ENCODE measurements around the gene RBMS3. TPM values are rescaled to one million over a fixed set of nuclear protein-coding genes. Genes with fewer than 3 reads are reported as not detected.

Gene RBMS3
- total and polyA plus RNA-seq, 4 donors: 4.8 to 117 (median 29.4) TPM

DNA sequence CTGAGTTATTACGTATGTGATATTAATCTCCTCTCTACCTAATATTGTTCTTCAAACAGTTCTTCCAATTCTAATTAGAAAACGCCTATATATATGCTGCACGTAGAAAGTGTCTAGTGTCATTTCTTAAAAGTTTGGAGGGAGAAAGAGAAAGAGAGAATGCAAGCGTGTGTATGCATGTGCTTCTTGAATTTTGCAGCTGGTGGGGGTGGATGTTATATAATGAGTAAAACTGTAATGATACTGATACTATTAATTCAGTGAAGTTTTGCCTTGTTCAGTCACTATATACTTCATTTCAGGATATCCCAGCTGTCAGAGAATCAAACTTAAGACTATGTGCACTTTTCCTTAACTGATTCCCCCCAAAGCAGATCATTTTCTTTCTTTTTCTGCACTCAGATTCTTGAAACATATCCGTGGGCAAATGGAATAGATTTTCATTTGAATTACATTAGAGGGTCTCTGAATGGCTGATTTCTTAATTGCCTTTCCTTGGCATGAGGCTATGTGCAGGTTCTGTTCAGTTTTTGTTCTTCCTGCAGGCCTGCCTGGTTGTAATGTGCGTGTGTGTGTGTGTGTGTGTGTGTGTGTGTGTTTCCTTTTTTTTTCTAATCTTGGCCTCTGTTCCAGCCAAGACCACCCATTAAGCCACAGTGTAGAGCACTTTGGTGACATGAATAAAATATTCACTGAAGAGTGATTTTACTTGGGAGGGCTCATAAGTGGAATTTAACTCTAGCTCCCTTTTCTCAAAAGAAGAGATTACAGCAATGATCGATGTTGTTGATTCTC, 617.5 kb downstream of the RBMS3 start:
- peaks cover 0 to 40% (median 10%) of the 10 kb centered on the region in 5 donors for H3K4me1 ChIP-seq (ENCODE audit: control insufficient read depth in 5 of 5, insufficient read depth in 5 of 5, low read length in 5 of 5)
- no peaks in the 10 kb centered on the region for H3K27me3 ChIP-seq (ENCODE audit: control insufficient read depth in 3 of 3, insufficient read depth in 3 of 3, low read length in 2 of 3)
- H3K36me3 ChIP-seq (ENCODE audit: control insufficient read depth in 4 of 4, insufficient read depth in 4 of 4, low read length in 4 of 4): peaks cover 0 to 4% (median 0%) of the 10 kb centered on the region in 4 donors
- H3K4me3 ChIP-seq: no peak overlapping the region
- WGBS, 2 donors: 80 to 85% methylated on average over 7 of the region's 7 CpGs
- no peak overlapping the region for H3K9ac ChIP-seq (ENCODE audit: insufficient read depth in 1 of 2, low read length in 2 of 2)
- DNase-seq: peak; percentile 77 to 91 (median 91)
- TF ChIP-seq, protein P1, sequence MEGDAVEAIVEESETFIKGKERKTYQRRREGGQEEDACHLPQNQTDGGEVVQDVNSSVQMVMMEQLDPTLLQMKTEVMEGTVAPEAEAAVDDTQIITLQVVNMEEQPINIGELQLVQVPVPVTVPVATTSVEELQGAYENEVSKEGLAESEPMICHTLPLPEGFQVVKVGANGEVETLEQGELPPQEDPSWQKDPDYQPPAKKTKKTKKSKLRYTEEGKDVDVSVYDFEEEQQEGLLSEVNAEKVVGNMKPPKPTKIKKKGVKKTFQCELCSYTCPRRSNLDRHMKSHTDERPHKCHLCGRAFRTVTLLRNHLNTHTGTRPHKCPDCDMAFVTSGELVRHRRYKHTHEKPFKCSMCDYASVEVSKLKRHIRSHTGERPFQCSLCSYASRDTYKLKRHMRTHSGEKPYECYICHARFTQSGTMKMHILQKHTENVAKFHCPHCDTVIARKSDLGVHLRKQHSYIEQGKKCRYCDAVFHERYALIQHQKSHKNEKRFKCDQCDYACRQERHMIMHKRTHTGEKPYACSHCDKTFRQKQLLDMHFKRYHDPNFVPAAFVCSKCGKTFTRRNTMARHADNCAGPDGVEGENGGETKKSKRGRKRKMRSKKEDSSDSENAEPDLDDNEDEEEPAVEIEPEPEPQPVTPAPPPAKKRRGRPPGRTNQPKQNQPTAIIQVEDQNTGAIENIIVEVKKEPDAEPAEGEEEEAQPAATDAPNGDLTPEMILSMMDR (IDR thresholded peaks at IDR 0.05; ENCODE audit: control extremely low read depth, extremely low read depth): no peak
- no peak for ATAC-seq (ENCODE audit: insufficient read depth, low FRiP score)
- no peaks in the 10 kb centered on the region for H3K9me3 ChIP-seq (ENCODE audit: control insufficient read depth in 4 of 4, insufficient read depth in 3 of 4, low read length in 3 of 4)
- no peak overlapping the region for H3K27ac ChIP-seq (ENCODE audit: low read depth in 1 of 2, low read length in 1 of 2)

DNA sequence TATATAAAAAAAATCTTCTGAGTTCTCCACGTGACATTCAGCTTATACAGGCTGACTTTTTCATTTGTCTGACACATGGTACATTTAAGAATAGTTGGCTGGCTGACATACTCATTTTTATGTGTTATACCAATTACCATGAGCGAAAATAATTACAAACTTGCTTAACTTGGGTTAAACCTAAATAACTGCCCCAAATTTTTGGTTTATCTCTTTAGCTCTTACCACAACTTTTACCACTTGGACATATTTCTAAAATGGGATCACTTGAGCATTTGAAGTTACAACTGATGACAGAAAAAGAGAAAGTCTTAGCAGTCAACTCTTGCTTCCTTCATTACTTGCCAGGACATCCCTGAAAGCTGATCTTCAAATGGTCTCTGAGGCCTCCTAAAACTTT, 618.1 kb downstream of the RBMS3 start:
- H3K4me3 ChIP-seq: no peak overlapping the region
- WGBS, 2 donors: 81 to 82% methylated on average over 2 of the region's 2 CpGs
- DNase-seq (no peak), ATAC-seq (ENCODE audit: insufficient read depth, low FRiP score) (no peak)
- peaks cover 0 to 3% (median 0%) of the 10 kb centered on the region in 4 donors for H3K36me3 ChIP-seq (ENCODE audit: control insufficient read depth in 4 of 4, insufficient read depth in 4 of 4, low read length in 4 of 4)
- H3K27ac ChIP-seq (ENCODE audit: low read depth in 1 of 2, low read length in 1 of 2): no peak overlapping the region
- H3K9me3 ChIP-seq (ENCODE audit: control insufficient read depth in 4 of 4, insufficient read depth in 3 of 4, low read length in 3 of 4): no peaks in the 10 kb centered on the region
- H3K9ac ChIP-seq (ENCODE audit: insufficient read depth in 1 of 2, low read length in 2 of 2): no peak overlapping the region
- no peaks in the 10 kb centered on the region for H3K27me3 ChIP-seq (ENCODE audit: control insufficient read depth in 3 of 3, insufficient read depth in 3 of 3, low read length in 2 of 3)
- peaks cover 0 to 40% (median 10%) of the 10 kb centered on the region in 5 donors for H3K4me1 ChIP-seq (ENCODE audit: control insufficient read depth in 5 of 5, insufficient read depth in 5 of 5, low read length in 5 of 5)
- TF ChIP-seq, protein P1 (IDR thresholded peaks at IDR 0.05; ENCODE audit: control extremely low read depth, extremely low read depth): no peak

DNA sequence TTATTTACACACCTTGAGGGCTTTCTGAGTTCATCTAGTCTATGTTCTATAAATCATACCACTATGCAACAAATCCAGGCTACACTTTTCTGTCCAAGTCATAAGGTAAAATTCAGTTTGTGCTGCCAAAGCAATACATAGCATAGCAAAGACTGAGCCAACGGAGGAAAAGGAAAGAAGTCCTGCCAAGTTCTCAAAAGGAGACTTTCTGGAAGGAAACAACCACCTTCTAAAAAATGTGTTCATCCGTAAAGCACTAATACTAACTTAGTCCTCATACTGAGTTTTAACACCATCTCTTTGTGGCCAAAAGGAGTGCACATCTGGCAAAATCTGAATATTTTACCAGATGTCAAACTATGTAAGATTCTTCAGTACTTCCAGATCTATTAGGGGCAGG, 620.2 kb downstream of the RBMS3 start:
- ATAC-seq (ENCODE audit: insufficient read depth, low FRiP score): no peak
- H3K4me1 ChIP-seq (ENCODE audit: control insufficient read depth in 5 of 5, insufficient read depth in 5 of 5, low read length in 5 of 5): peaks cover 0 to 40% (median 10%) of the 10 kb centered on the region in 5 donors
- no peak overlapping the region for H3K27ac ChIP-seq (ENCODE audit: low read depth in 1 of 2, low read length in 1 of 2)
- no peaks in the 10 kb centered on the region for H3K9me3 ChIP-seq (ENCODE audit: control insufficient read depth in 4 of 4, insufficient read depth in 3 of 4, low read length in 3 of 4)
- DNase-seq: peak in 2 of 3 donors; percentile 33 to 46
- no peaks in the 10 kb centered on the region for H3K36me3 ChIP-seq (ENCODE audit: control insufficient read depth in 4 of 4, insufficient read depth in 4 of 4, low read length in 4 of 4)
- H3K9ac ChIP-seq (ENCODE audit: insufficient read depth in 1 of 2, low read length in 2 of 2): no peak overlapping the region
- no peak overlapping the region for H3K4me3 ChIP-seq
- WGBS, 2 donors: 38 to 81% methylated on average over 2 of the region's 2 CpGs
- no peaks in the 10 kb centered on the region for H3K27me3 ChIP-seq (ENCODE audit: control insufficient read depth in 3 of 3, insufficient read depth in 3 of 3, low read length in 2 of 3)
- TF ChIP-seq, protein P1 (IDR thresholded peaks at IDR 0.05; ENCODE audit: control extremely low read depth, extremely low read depth): no peak

Measured in lung (tissue), 12 donors.